HT1080 (cell line): ENCODE measurements around the gene QSER1. TPM values are rescaled to one million over a fixed set of nuclear protein-coding genes. Genes with fewer than 3 reads are reported as not detected.

Source experiments
- small RNA-seq: library from RNA; depleted of rRNA; stranded (forward); fragments of <200 nt; gene quantifications from one replicate; pipeline ENCODE3, GENCODE V24; 2014
- total RNA-seq: library from RNA; depleted of rRNA; stranded (reverse); fragments of >200 nt; shearing (Covaris generic); gene quantifications from 2 replicates; pipeline ENCODE4 v1.2.3, GENCODE V29; 2014; rRNA removed

Gene QSER1
- total RNA-seq, 1 experiment from 2014 or later, result 24.7 TPM

Small RNA genes lying within 50 kb of the gene (small RNA-seq; reads per million reads assigned to genes)
- gene RF00019, result not detected

Other genes starting within 250 kb of the QSER1 start
- gene CCDC73, start 98.1 kb upstream of the QSER1 start, total RNA-seq, result 0.03 TPM in 1 of 2 replicates, not detected in the other
- gene PRRG4, start 62.9 kb upstream of the QSER1 start, total RNA-seq, result 0.33 and 0.35 TPM in 2 replicates
- 1.6 and 2.6 TPM in 2 replicates for gene DEPDC7, start 123.1 kb downstream of the QSER1 start, total RNA-seq
- gene TCP11L1, start 146.8 kb downstream of the QSER1 start, total RNA-seq, result 16.4 and 17.2 TPM in 2 replicates